OCI-LY3 (cell line): ENCODE results near the gene EGF.

Experiments used
- EZH2phosphoT487 ChIP-seq: fragments of 200-600 bp; shearing (Covaris generic); IDR thresholded peaks from 2 replicates; pipeline ENCODE4 v1.6.1; 2018; ENCODE audit warnings: antibody characterized with exemption, mixed run types, low read depth
- TF ChIP-seq, protein P1 (sequence below): fragments of 200-600, 300-600 bp; sonication (generic); IDR thresholded peaks from 2 replicates; pipeline ENCODE4 v1.5.1; 2014; ENCODE audit warnings: antibody characterized with exemption, low read length, low read depth

DNA sequence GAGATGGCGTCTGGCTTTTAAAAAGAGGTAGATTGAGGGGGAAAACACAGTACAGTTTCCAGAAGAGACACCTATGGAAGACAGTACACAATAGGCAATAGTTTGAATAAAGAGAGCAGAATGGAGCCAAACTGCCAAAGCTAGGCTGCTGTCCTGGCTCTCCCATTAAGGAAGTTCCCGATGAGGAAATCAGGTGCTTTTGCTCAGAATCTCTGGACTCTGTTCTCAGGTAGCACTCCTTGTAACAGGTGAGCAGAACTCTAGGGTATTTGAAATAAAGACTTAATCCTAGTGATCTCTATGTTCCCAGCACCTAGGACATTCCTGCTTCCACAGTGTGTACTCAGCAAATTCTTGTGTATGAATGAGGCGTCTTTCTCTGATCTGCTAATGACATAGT, 1.6 kb downstream of the EGF start:
- TF ChIP-seq, protein P1, sequence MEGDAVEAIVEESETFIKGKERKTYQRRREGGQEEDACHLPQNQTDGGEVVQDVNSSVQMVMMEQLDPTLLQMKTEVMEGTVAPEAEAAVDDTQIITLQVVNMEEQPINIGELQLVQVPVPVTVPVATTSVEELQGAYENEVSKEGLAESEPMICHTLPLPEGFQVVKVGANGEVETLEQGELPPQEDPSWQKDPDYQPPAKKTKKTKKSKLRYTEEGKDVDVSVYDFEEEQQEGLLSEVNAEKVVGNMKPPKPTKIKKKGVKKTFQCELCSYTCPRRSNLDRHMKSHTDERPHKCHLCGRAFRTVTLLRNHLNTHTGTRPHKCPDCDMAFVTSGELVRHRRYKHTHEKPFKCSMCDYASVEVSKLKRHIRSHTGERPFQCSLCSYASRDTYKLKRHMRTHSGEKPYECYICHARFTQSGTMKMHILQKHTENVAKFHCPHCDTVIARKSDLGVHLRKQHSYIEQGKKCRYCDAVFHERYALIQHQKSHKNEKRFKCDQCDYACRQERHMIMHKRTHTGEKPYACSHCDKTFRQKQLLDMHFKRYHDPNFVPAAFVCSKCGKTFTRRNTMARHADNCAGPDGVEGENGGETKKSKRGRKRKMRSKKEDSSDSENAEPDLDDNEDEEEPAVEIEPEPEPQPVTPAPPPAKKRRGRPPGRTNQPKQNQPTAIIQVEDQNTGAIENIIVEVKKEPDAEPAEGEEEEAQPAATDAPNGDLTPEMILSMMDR: no peak
- TF ChIP-seq EZH2phosphoT487: no peak
